Measurements from ENCODE around the gene CARNS1.

CARNS1 gene

DNA sequence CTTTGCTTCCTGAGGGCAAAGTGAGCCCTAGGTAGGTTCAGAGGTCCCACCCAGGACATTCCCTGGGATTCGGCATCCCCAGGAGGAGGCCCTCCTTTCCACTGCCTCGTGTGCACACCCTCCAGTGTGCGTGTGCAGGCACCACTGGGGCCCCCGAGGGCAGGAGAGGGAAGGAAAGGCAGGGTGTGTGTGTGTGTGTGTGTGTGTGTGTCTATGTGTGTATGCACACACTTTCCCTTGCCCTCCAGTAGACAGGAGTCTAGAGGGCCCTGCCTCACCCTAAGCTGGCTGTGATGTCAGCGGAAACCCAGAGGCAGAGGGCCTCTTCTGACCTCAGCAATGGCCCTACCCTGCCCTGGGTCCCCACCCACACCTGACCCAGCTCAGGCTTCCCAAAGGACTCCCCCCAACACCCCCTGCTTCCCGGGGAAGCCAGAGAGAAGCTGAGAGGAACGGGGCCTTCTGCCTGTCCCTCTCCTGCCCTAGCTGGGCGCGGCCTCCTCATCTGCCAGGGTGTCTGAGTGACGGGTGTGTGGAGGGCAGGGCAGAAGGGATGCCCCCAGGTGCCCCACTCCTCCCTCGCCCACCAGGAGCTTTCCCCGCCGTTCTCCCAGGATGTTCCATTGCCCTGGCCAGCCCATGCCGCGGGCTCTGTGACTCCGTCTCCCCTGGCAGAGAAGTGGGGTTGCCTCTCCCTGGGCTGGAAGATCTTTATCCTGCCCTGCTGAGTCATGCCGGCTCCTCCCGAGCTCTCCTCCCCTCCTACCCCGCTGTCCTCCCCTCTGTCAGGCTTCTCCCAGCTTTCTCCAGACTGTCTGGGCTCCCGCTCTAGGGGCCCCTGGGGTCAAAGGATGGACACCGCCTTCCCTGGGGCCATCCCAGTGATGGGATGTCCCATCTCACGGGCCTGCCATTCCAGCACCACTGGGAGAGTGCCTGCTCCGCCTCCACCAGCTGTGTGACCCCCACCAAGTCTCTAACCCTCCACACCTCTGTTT, 36.1 kb upstream of the CARNS1 start:
- DNase-seq (ENCODE audit: low read depth, low spot score), result no peak
- no peak overlapping the region for H3K4me3 ChIP-seq (ENCODE audit: low read depth, low read length)
- TF ChIP-seq, protein P1, sequence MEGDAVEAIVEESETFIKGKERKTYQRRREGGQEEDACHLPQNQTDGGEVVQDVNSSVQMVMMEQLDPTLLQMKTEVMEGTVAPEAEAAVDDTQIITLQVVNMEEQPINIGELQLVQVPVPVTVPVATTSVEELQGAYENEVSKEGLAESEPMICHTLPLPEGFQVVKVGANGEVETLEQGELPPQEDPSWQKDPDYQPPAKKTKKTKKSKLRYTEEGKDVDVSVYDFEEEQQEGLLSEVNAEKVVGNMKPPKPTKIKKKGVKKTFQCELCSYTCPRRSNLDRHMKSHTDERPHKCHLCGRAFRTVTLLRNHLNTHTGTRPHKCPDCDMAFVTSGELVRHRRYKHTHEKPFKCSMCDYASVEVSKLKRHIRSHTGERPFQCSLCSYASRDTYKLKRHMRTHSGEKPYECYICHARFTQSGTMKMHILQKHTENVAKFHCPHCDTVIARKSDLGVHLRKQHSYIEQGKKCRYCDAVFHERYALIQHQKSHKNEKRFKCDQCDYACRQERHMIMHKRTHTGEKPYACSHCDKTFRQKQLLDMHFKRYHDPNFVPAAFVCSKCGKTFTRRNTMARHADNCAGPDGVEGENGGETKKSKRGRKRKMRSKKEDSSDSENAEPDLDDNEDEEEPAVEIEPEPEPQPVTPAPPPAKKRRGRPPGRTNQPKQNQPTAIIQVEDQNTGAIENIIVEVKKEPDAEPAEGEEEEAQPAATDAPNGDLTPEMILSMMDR (IDR thresholded peaks at IDR 0.05; ENCODE audit: insufficient read depth, low read length, missing control alignments), result no peak
- POLR2A ChIA-PET, result interaction anchor here (0.6 to 2.9 kb wide), 5 partner anchors 8 to 117 kb away, joined by 3 to 17 read pairs (median 3); partner anchors contain the start of gene POLD4
- CTCF ChIA-PET, result interaction anchor here (1.1 to 47.5 kb wide), 7 partner anchors 2 to 324 kb away, joined by 3 to 2108 read pairs (median 167); partner anchors contain the start of genes CLCF1, GRK2, POLD4 and PPP1CA

DNA sequence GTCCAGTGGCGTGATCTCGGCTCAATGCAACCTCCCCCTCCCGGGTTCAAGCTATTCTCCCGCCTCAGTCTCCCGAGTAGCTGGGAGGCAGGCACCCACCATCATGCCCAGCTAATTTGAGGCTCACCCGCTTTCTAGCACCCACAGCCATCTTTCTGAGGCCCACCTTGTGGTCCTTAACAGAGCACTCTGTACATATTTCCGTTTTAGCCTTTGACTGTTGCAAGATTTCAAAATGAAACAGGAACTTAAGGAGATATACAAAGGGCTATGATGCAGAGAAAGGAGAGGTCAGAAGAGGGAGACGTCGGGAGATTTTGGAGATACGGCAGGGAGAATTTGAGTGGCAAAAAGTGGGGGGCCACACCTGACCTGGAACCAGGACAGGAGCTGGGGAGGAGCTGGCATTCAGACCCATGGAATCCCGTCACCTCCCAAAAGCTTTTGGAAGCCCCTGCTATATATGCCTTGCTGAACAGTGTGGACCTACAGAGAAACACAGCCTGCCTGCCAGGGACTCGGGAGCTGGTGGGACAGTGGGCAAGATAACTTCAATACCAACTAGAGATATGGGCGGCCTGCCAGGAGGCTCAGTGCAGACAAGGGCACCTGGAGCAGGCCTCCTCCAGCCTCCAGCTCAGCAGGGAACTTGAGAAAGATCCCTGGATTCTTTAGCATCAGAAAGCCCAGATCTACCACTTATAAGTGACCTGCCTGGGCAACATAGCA, 34.1 kb upstream of the CARNS1 start:
- ChIA-PET CTCF (interaction anchor here (0.8 to 47.5 kb wide), 21 partner anchors 1 to 325 kb away, joined by 3 to 2108 read pairs (median 8); partner anchors contain the start of genes ANKRD13D, CLCF1, GRK2 and POLD4), POLR2A (interaction anchor here (0.7 to 2.9 kb wide), 5 partner anchors 8 to 83 kb away, joined by 3 to 17 read pairs (median 6); partner anchors contain the start of genes CLCF1 and POLD4)
- DNase-seq (ENCODE audit: low read depth, low spot score), result no peak
- H3K4me3 ChIP-seq (ENCODE audit: low read depth, low read length), result no peak overlapping the region
- TF ChIP-seq, protein P1 (IDR thresholded peaks at IDR 0.05; ENCODE audit: insufficient read depth, low read length, missing control alignments), result no peak

DNA sequence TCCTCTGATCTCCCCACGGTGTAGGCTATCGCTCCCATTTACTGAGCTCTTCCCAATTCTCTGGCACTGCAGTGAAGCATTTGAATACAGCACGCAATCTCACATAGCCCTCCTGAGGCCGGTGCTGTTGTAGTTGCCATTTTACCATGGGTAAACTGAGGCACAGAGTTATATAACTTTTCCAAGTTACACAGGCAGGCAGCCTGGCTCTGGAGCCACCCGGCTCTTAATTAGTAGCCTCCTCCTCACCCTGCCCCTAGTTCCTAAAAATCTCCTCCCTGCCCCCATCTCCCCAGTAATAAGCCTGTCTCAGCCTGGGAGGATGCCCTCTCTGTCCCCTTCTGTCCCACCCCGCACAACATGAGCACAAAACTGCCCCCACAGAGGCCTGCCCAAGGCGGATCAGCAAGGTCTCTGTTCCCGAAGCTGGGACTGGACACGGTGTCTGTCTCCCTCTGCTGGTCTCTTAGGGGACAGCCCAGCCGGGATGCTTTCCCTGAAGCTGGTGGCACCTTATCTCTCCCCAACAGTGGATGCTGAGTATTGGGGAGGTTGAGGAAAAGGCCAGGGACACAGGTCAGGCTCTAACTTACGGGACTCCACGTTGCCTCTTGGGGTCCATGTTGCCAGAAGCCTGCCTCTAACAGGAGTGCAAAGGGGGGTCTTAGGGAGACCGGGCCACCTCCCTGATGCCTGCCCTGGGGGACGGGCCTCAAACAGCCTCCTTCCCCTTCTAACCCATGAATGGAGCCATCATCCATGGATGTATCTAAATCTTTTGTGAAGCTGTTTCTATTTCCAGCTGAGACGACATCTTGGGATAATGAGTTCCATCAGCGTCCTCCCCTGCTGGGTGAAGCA, 33.0 kb upstream of the CARNS1 start:
- H3K4me3 ChIP-seq (ENCODE audit: low read depth, low read length), result no peak overlapping the region
- DNase-seq (ENCODE audit: low read depth, low spot score), result no peak
- TF ChIP-seq, protein P1 (IDR thresholded peaks at IDR 0.05; ENCODE audit: insufficient read depth, low read length, missing control alignments), result peak; percentile 94
- ChIA-PET POLR2A (interaction anchor here (0.6 to 1.5 kb wide), 9 partner anchors 9 to 84 kb away, joined by 3 to 10 read pairs (median 5); partner anchors contain the start of genes CLCF1, POLD4 and RAD9A), CTCF (interaction anchor here (0.6 to 47.5 kb wide), 28 partner anchors 2 to 327 kb away, joined by 3 to 2108 read pairs (median 4); partner anchors contain the start of genes AIP, ANKRD13D, CDK2AP2 and CLCF1)

DNA sequence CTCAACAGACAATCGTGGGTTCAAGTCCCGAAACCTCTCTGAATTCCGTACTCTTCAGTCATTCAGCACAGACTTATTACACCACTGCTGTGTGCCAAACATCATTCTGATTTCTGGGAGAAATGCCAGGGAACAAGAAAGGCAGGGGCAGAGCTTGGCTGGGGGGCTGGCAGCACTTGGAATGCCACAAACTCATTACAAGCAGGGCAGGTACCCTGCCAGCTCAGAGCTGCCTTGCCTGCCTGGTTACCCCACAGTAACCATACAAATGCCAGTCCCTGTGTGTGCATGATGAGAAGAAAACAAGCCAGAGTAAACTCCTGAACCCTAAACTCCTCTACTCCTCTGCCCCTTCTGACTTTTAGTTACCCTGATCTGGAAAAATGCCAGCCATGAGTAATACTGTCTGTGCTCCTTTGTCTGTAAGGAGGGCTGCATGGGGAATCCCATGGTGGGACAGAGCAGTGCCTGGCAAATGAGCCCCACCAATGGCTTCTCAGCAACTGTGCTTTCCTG, 30.6 kb upstream of the CARNS1 start:
- ChIA-PET CTCF (interaction anchor here (0.9 to 47.5 kb wide), 6 partner anchors 4 to 122 kb away, joined by 5 to 2108 read pairs (median 238); partner anchors contain the start of genes CLCF1, POLD4, PPP1CA and RAD9A), POLR2A (interaction anchor here (0.6 to 1.3 kb wide), 3 partner anchors 31 to 33 kb away, joined by 3 to 4 read pairs (median 3); partner anchors contain the start of gene POLD4)
- H3K4me3 ChIP-seq (ENCODE audit: low read depth, low read length), result no peak overlapping the region
- no peak for DNase-seq (ENCODE audit: low read depth, low spot score)
- TF ChIP-seq, protein P1 (IDR thresholded peaks at IDR 0.05; ENCODE audit: insufficient read depth, low read length, missing control alignments), result no peak

DNA sequence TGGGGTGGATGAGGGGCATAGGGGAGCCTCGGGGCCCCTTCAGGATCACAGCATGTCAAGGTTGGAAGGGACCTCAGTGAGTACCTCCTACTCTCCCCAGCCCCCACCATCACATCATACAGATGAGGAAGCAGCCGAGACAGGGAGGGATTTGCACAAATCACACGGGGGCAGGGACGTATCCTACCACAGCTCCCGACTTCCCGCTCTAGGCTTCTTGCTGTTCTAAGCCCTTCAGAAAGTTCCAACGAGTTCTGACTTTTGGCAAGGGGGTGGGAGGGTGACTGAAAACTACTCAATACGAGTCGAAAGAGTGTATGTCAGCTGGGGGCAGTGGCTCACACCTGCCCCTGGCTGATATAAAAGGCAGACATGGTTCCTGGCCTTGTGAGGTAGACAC, 28.4 kb upstream of the CARNS1 start:
- CTCF ChIA-PET, result interaction anchor here (0.9 to 47.5 kb wide), 8 partner anchors 6 to 124 kb away, joined by 3 to 2108 read pairs (median 132); partner anchors contain the start of genes CLCF1, GRK2, POLD4 and PPP1CA
- POLR2A ChIA-PET, result interaction anchor here (0.8 kb wide), 1 partner anchor 33 kb away, joined by 3 read pairs; no protein-coding TSS in a partner anchor
- TF ChIP-seq, protein P1 (IDR thresholded peaks at IDR 0.05; ENCODE audit: insufficient read depth, low read length, missing control alignments), result no peak
- no peak for DNase-seq (ENCODE audit: low read depth, low spot score)
- no peak overlapping the region for H3K4me3 ChIP-seq (ENCODE audit: low read depth, low read length)
